HepG2 (cell line): ENCODE data around the gene SYT17. TPM values are rescaled to one million over a fixed set of nuclear protein-coding genes. Genes with fewer than 3 reads are reported as not detected.
A peak's percentile ranks its signal among the peaks of the same experiment; 100 is the strongest.

ENCODE experiments used
- ATAC-seq: fragments of 200-7000 bp; cut with Tn5 transposase; 3 replicates; pipeline ENCODE4 v1.9.1; 2020; ENCODE audit warnings: mild to moderate bottlenecking, moderate library complexity
- BruUV-seq: library from RNA; stranded (reverse); fragments of 400-500 nt; replicated peaks from 2 replicates; lab custom pipeline; 2021; lab: Mats Ljungman, UMichigan
- CTCF ChIA-PET: fragments of 300-600 bp; formaldehyde crosslinking; extraction: SDS; loops from one replicate; lab custom pipeline; 2021; ENCODE audit warnings: low total read pairs, inconsistent platforms, low intra/inter-chr PET ratio; lab: Yijun Ruan, JAX
- POLR2A ChIA-PET: fragments of 350-600 bp; sonication (Branson Sonifier 250); formaldehyde crosslinking; loops from one replicate; lab custom pipeline; 2020; ENCODE audit warnings: antibody characterized with exemption, inconsistent platforms; lab: Yijun Ruan, JAX
- DNase-seq: peaks from one replicate; pipeline ENCODE4 v3.0.0-alpha.2; 2015; ENCODE audit warnings: low spot score
- FAIRE-seq: peaks from 3 replicates; lab custom pipeline; 2011; peaks lifted over from hg19 to GRCh38; lab: Jason Lieb, UNC
- H2AFZ ChIP-seq: one replicate; pipeline ENCODE4 v1.6.1; 2011; ENCODE audit warnings: low read length, inconsistent platforms
- H3K27ac ChIP-seq: fragments of 300-600 bp; 3 replicates; pipeline ENCODE4 v1.8.0; 2011; ENCODE audit warnings: mixed run types, mild to moderate bottlenecking, mixed read lengths, low read length, inconsistent platforms; ENCODE audit not compliant: insufficient read depth; ENCODE audit errors: extremely low read length
- H3K27me3 ChIP-seq, 2 experiments: fragments of 200-600 bp in 1 of 2; 2 replicates in 1 of 2; 3 replicates in 1 of 2; pipeline versions ENCODE4 v1.6.0 to v1.8.0; 2011; ENCODE audit warnings: low read length in 2 of 2, mild to moderate bottlenecking in 2 of 2, moderate library complexity in 2 of 2, inconsistent platforms in 1 of 2; ENCODE audit not compliant: insufficient read depth in 2 of 2, control insufficient read depth in 1 of 2
- H3K36me3 ChIP-seq, 2 experiments: fragments of 200-600 bp in 1 of 2; replicated peaks in 1 of 2; 2 replicates in 1 of 2; 3 replicates in 1 of 2; pipeline versions ENCODE4 v1.5.1 to v1.8.0; 2011; ENCODE audit warnings: low read length in 2 of 2, inconsistent platforms in 1 of 2; ENCODE audit not compliant: insufficient read depth in 2 of 2, control insufficient read depth in 1 of 2
- H3K4me1 ChIP-seq: 2 replicates; pipeline ENCODE4 v1.5.1; 2012; ENCODE audit warnings: low read length, inconsistent platforms; ENCODE audit not compliant: insufficient read depth
- H3K4me2 ChIP-seq: 2 replicates; pipeline ENCODE4 v1.6.0; 2011; ENCODE audit warnings: low read depth, low read length, inconsistent platforms
- H3K4me3 ChIP-seq, 3 experiments: fragments of 200-600 bp in 1 of 3; sonication (generic), shearing (Covaris generic) in 1 of 3; replicated peaks in 1 of 3; 2 replicates each; pipeline ENCODE4 v1.5.1; 2011 to 2016; ENCODE audit warnings: low read length in 3 of 3, inconsistent platforms in 2 of 3, low read depth in 2 of 3, mild to moderate bottlenecking in 2 of 3, control low read depth in 1 of 3, mixed read lengths in 1 of 3; ENCODE audit not compliant: insufficient read depth in 1 of 3
- H3K79me2 ChIP-seq: one replicate; pipeline ENCODE4 v1.6.1; 2011; ENCODE audit warnings: low read length, inconsistent platforms; ENCODE audit not compliant: insufficient read depth
- H3K9ac ChIP-seq: 2 replicates; pipeline ENCODE4 v1.6.0; 2011; ENCODE audit warnings: mild to moderate bottlenecking, low read depth, low read length, inconsistent platforms; ENCODE audit not compliant: insufficient read depth
- H3K9me3 ChIP-seq: 2 replicates; pipeline ENCODE4 v1.5.1; 2012; ENCODE audit warnings: mild to moderate bottlenecking, low read length
- H4K20me1 ChIP-seq: 2 replicates; pipeline ENCODE4 v1.6.0; 2011; ENCODE audit warnings: inconsistent platforms, mild to moderate bottlenecking, low read length, moderate library complexity; ENCODE audit not compliant: insufficient read depth
- CTCF ChIP-seq: sonication (generic); formaldehyde crosslinking; IDR thresholded peaks from 2 replicates; pipeline ENCODE4 v1.5.0; 2020; ENCODE audit warnings: mild to moderate bottlenecking, missing genetic modification reagents, moderate library complexity
- HDAC6 ChIP-seq: fragments of 200-600 bp; sonication (generic); IDR thresholded peaks from 2 replicates; pipeline ENCODE4 v1.7.0; 2017; ENCODE audit warnings: mild to moderate bottlenecking, antibody characterized with exemption, low read length, low read depth
- KDM4B ChIP-seq: sonication (generic); formaldehyde crosslinking; IDR thresholded peaks from 2 replicates; pipeline ENCODE4 v1.4.0; 2020; ENCODE audit warnings: missing genetic modification reagents
- MAF1 ChIP-seq: sonication (generic); formaldehyde crosslinking; IDR thresholded peaks from 2 replicates; pipeline ENCODE4 v1.5.0; 2020; ENCODE audit warnings: missing genetic modification reagents, borderline replicate concordance
- MIXL1 ChIP-seq: IDR thresholded peaks from 2 replicates; pipeline ENCODE4 v1.6.1; 2016
- MLLT10 ChIP-seq: sonication (generic); formaldehyde crosslinking; IDR thresholded peaks from 2 replicates; pipeline ENCODE4 v1.4.0; 2020; ENCODE audit warnings: missing genetic modification reagents
- ONECUT2 ChIP-seq: sonication (generic); formaldehyde crosslinking; IDR thresholded peaks from 2 replicates; pipeline ENCODE4 v1.4.0; 2020; ENCODE audit warnings: missing genetic modification reagents
- RAD21 ChIP-seq: fragments of 450-650 bp; formaldehyde crosslinking; IDR thresholded peaks from 2 replicates; pipeline ENCODE4 v1.5.0; 2020; ENCODE audit warnings: mild to moderate bottlenecking
- REL ChIP-seq: sonication (generic); formaldehyde crosslinking; conservative IDR thresholded peaks from 2 replicates; pipeline ENCODE4 v1.8.0; 2022; ENCODE audit warnings: mild to moderate bottlenecking, missing genetic modification reagents, moderate library complexity
- SMC3 ChIP-seq: IDR thresholded peaks from 2 replicates; pipeline ENCODE4 v1.6.1; 2011; ENCODE audit warnings: low read length, improper control_type of control experiment
- STAG1 ChIP-seq: sonication (generic); formaldehyde crosslinking; IDR thresholded peaks from 2 replicates; pipeline ENCODE4 v1.4.0; 2020; ENCODE audit warnings: missing genetic modification reagents
- TEAD3 ChIP-seq: optimal IDR thresholded peaks from 2 replicates; pipeline ENCODE3; 2016; ENCODE audit warnings: borderline replicate concordance
- TFDP2 ChIP-seq: sonication (generic); formaldehyde crosslinking; IDR thresholded peaks from 2 replicates; pipeline ENCODE4 v1.4.0; 2020; ENCODE audit warnings: missing genetic modification reagents
- XRCC5 ChIP-seq: fragments of 200-400 bp; formaldehyde crosslinking; optimal IDR thresholded peaks from 2 replicates; pipeline ENCODE3; 2017; ENCODE audit warnings: mild to moderate bottlenecking, low read length
- ZBTB34 ChIP-seq: sonication (generic); formaldehyde crosslinking; IDR thresholded peaks from 2 replicates; pipeline ENCODE4 v1.8.0; 2022; ENCODE audit warnings: mild to moderate bottlenecking, missing genetic modification reagents
- WGBS: methylation state at CpG from one replicate; pipeline ENCODE4 v1.1.6; 2017; ENCODE audit warnings: low lambda C conversion rate; 5-methylcytosine and 5-hydroxymethylcytosine counted together
- in situ Hi-C: cut with HindIII; loops from 2 replicates; pipeline ENCODE4 v1.10.0; 2017; ENCODE audit warnings: low pct_unique_long_range_greater_than_20kb; ENCODE audit not compliant: extremely low pct_ligation_motif_present
- intact Hi-C: fragments of 100-400 bp; cut with micrococcal nuclease; formaldehyde crosslinking; loops from one replicate; pipeline ENCODE4 v1.10.0; 2022; ENCODE audit not compliant: unreplicated experiment
- polyA plus RNA-seq, 8 experiments: library from polyadenylated mRNA; depleted of rRNA in 3 of 8; stranded (reverse) in 7 of 8; unstranded in 1 of 8; fragments of >200 nt; fragmentation: Illumina TruSeq in 4 of 8; extraction: Trizol in 4 of 8; gene quantifications; 2 replicates each; pipeline versions ENCODE4 v1.2.1 to v1.2.3, GENCODE V29; 2011 to 2016; ENCODE audit warnings: low read depth in 4 of 8, missing spikeins in 1 of 8, mixed read lengths in 1 of 8; ENCODE audit not compliant: insufficient read depth in 1 of 8
- total RNA-seq, 5 experiments: library from RNA; depleted of rRNA; stranded (reverse); fragments of >200 nt; fragmentation: Illumina TruSeq; extraction: Trizol; gene quantifications; 2 replicates each; pipeline ENCODE4 v1.2.3, GENCODE V29; 2016; ENCODE audit warnings: low read depth in 1 of 5

Gene SYT17
- total and polyA plus RNA-seq, 2 of the 13 experiments (the other 11 are each of a cell fraction or from before 2014, with no cell fraction given) = 0.44 TPM; not detected in 1

- DNase-seq = peak; percentile 58
- no peak for ATAC-seq
- Histone ChIP-seq H3K9ac (no peak overlapping the region), H3K27ac (no peak overlapping the region), H3K36me3 (no peaks in the 10 kb centered on the region), H3K9me3 (no peaks in the 10 kb centered on the region), H3K27me3 (peaks cover 0 to 11% of the 10 kb centered on the region in 2 experiments; a peak in 1 of 5 replicates), H3K4me3 (no peak overlapping the region), H2AFZ (no peak overlapping the region), H4K20me1 (no peaks in the 10 kb centered on the region), H3K4me1 (no peaks in the 10 kb centered on the region), H3K79me2 (no peaks in the 10 kb centered on the region), H3K4me2 (no peak overlapping the region)
- BruUV-seq = no TSS peak
- ChIA-PET POLR2A (no interaction called here), CTCF (interaction anchor here (2.8 kb wide), 1 partner anchor 152 kb away, joined by 17 read pairs; no protein-coding TSS in a partner anchor)
- TF ChIP-seq MLLT10 (CRISPR knock-in tag) (no peak), TFDP2 (CRISPR knock-in tag) (peak; percentile 19; the same call in 1 of the 2 replicates), KDM4B (CRISPR knock-in tag) (0 out of 2 replicates have a peak, but pooled peaks have one; percentile 41), XRCC5 (peak; percentile 83), ZBTB34 (CRISPR knock-in tag) (no peak), SMC3 (peak; percentile 56), CTCF (CRISPR knock-in tag) (peak; percentile 81), ONECUT2 (peak; percentile 54), TEAD3 (CRISPR knock-in tag) (peak; percentile 40), MIXL1 (CRISPR knock-in tag) (peak; percentile 42; the same call in 1 of the 2 replicates), HDAC6 (no peak), RAD21 (peak; percentile 47; the same call in 1 of the 2 replicates), STAG1 (peak; percentile 59), REL (no peak), MAF1 (CRISPR knock-in tag) (no peak)
- WGBS = 25% methylated on average over 8 of the region's 8 CpGs
- intact Hi-C loops = no loop called here
- in situ Hi-C loops = loop anchor here (5.0 to 10.0 kb wide), 2 partner anchors 154 to 281 kb away; no protein-coding TSS in a partner anchor
- FAIRE-seq = peak; percentile 89
Measured at GRCh38 chr16:19223235-19224170, 55.5 kb downstream of the SYT17 start.
